Measurements from ENCODE around the gene AGTRAP. TPM values are rescaled to one million over a fixed set of nuclear protein-coding genes. Genes with fewer than 3 reads are reported as not detected.

AGTRAP gene
- total and polyA plus RNA-seq, 4 donors: 37.0 to 266 (median 83.3) TPM

DNA sequence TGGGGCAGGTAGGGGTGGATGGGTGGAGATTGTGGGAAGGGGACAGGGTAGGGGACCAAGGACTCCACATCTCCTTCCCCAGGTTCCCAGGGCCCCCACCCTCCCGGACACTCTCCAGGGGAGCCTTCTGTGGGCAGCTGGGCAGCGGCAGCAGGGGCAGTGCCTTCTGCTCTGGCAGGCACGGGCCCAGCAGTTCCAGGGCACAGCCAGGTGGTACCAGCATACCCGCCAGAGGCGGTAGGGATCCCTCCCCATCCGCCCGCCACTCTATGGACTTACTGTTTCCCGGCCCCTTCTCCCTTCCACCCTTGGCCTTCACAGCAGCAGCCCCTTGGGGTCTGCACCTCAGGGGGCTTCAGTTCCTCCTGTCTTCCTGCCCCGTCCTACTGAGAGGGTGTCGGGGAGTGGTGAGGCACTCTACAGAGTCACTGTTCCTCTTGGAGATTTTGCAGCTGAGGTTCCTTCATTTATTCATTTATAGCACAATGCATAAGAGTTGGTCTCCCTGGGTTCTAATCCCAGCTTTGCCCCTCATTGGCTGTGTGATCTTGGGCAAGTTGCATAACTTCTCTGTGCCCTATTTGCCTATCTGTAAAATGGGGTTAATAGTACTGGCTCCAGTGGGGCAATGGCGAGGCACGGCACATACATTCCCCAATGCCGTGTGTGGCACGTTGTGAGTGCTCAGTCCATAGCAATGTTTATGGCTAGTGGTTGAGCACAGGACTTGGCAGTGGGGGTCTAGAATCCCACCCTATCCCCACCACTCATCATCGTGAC is 43.1 kb downstream of the AGTRAP start:
- WGBS, 2 donors: 90 to 93% methylated on average over 14 of the region's 15 CpGs
- Histone ChIP-seq H3K27ac (ENCODE audit: low read depth in 1 of 2, low read length in 1 of 2) (no peak overlapping the region), H3K27me3 (ENCODE audit: control insufficient read depth in 3 of 3, insufficient read depth in 3 of 3, low read length in 2 of 3) (no peaks in the 10 kb centered on the region), H3K9me3 (ENCODE audit: control insufficient read depth in 4 of 4, insufficient read depth in 3 of 4, low read length in 3 of 4) (peaks cover 0 to 2% (median 0%) of the 10 kb centered on the region in 4 donors), H3K9ac (ENCODE audit: insufficient read depth in 1 of 2, low read length in 2 of 2) (no peak overlapping the region), H3K36me3 (ENCODE audit: control insufficient read depth in 4 of 4, insufficient read depth in 4 of 4, low read length in 4 of 4) (no peaks in the 10 kb centered on the region), H3K4me3 (no peak overlapping the region), H3K4me1 (ENCODE audit: control insufficient read depth in 5 of 5, insufficient read depth in 5 of 5, low read length in 5 of 5) (peaks cover 0 to under 1% (median 0%) of the 10 kb centered on the region in 5 donors)
- DNase-seq (no peak), ATAC-seq (ENCODE audit: insufficient read depth, low FRiP score) (no peak)
- TF ChIP-seq, protein P1, sequence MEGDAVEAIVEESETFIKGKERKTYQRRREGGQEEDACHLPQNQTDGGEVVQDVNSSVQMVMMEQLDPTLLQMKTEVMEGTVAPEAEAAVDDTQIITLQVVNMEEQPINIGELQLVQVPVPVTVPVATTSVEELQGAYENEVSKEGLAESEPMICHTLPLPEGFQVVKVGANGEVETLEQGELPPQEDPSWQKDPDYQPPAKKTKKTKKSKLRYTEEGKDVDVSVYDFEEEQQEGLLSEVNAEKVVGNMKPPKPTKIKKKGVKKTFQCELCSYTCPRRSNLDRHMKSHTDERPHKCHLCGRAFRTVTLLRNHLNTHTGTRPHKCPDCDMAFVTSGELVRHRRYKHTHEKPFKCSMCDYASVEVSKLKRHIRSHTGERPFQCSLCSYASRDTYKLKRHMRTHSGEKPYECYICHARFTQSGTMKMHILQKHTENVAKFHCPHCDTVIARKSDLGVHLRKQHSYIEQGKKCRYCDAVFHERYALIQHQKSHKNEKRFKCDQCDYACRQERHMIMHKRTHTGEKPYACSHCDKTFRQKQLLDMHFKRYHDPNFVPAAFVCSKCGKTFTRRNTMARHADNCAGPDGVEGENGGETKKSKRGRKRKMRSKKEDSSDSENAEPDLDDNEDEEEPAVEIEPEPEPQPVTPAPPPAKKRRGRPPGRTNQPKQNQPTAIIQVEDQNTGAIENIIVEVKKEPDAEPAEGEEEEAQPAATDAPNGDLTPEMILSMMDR (IDR thresholded peaks at IDR 0.05; ENCODE audit: control extremely low read depth, extremely low read depth): no peak

- Histone ChIP-seq H3K36me3 (ENCODE audit: control insufficient read depth in 4 of 4, insufficient read depth in 4 of 4, low read length in 4 of 4) (no peaks in the 10 kb centered on the region), H3K27me3 (ENCODE audit: control insufficient read depth in 3 of 3, insufficient read depth in 3 of 3, low read length in 2 of 3) (no peaks in the 10 kb centered on the region), H3K9ac (ENCODE audit: insufficient read depth in 1 of 2, low read length in 2 of 2) (no peak overlapping the region), H3K27ac (ENCODE audit: low read depth in 1 of 2, low read length in 1 of 2) (no peak overlapping the region), H3K4me1 (ENCODE audit: control insufficient read depth in 5 of 5, insufficient read depth in 5 of 5, low read length in 5 of 5) (peaks cover 0 to 9% (median 4%) of the 10 kb centered on the region in 5 donors), H3K9me3 (ENCODE audit: control insufficient read depth in 4 of 4, insufficient read depth in 3 of 4, low read length in 3 of 4) (peaks cover 0 to 2% (median 0%) of the 10 kb centered on the region in 4 donors), H3K4me3 (no peak overlapping the region)
- ATAC-seq (ENCODE audit: insufficient read depth, low FRiP score): no peak
- WGBS, 2 donors: 87 to 89% methylated on average over 13 of the region's 13 CpGs
- no peak for DNase-seq
- TF ChIP-seq, protein P1 (IDR thresholded peaks at IDR 0.05; ENCODE audit: control extremely low read depth, extremely low read depth): no peak
Observed at GRCh38 chr1:11779715-11780379, 43.9 kb downstream of the AGTRAP start.

GRCh38 chr1:11780380-11781147 is 44.6 kb downstream of the AGTRAP start:
- TF ChIP-seq, protein P1 (IDR thresholded peaks at IDR 0.05; ENCODE audit: control extremely low read depth, extremely low read depth): no peak

More at GRCh38 chr1:11780380-11781147, 44.6 kb downstream of the AGTRAP start:
- peaks cover 0 to 16% (median 10%) of the 10 kb centered on the region in 5 donors for H3K4me1 ChIP-seq (ENCODE audit: control insufficient read depth in 5 of 5, insufficient read depth in 5 of 5, low read length in 5 of 5)
- no peak overlapping the region for H3K27ac ChIP-seq (ENCODE audit: low read depth in 1 of 2, low read length in 1 of 2)
- no peak overlapping the region for H3K4me3 ChIP-seq
- WGBS, 2 donors: 84 to 85% methylated on average over 8 to 10 of the region's 10 CpGs
- H3K9ac ChIP-seq (ENCODE audit: insufficient read depth in 1 of 2, low read length in 2 of 2): no peak overlapping the region
- no peak for DNase-seq
- H3K36me3 ChIP-seq (ENCODE audit: control insufficient read depth in 4 of 4, insufficient read depth in 4 of 4, low read length in 4 of 4): no peaks in the 10 kb centered on the region
- ATAC-seq (ENCODE audit: insufficient read depth, low FRiP score): no peak
- H3K27me3 ChIP-seq (ENCODE audit: control insufficient read depth in 3 of 3, insufficient read depth in 3 of 3, low read length in 2 of 3): no peaks in the 10 kb centered on the region
- peaks cover 0 to 2% (median 0%) of the 10 kb centered on the region in 4 donors for H3K9me3 ChIP-seq (ENCODE audit: control insufficient read depth in 4 of 4, insufficient read depth in 3 of 4, low read length in 3 of 4)

Measured in lung (tissue), 12 donors.